Ovary (tissue), 10 donors: Measurements from ENCODE around the gene C7orf25. TPM values are rescaled to one million over a fixed set of nuclear protein-coding genes. Genes with fewer than 3 reads are reported as not detected.

Experiments used
- DNase-seq, 5 donors: peaks; one replicate each; pipeline ENCODE4 v3.0.0-alpha.2; 2019 to 2020
- H3K27ac ChIP-seq, 2 donors: fragments of 200-600 bp; one replicate each; pipeline versions ENCODE4 v1.5.1 to v1.8.0; 2019 to 2022
- H3K27me3 ChIP-seq: fragments of 200-600 bp; one replicate; pipeline ENCODE4 v1.8.0; 2022
- H3K36me3 ChIP-seq: fragments of 200-600 bp; sonication (generic); one replicate; pipeline ENCODE4 v1.5.1; 2019
- H3K4me1 ChIP-seq: one replicate; pipeline ENCODE4 v1.8.1; 2013; ENCODE audit warnings: mild to moderate bottlenecking, moderate library complexity; ENCODE audit not compliant: insufficient read depth
- H3K4me3 ChIP-seq: fragments of 200-600 bp; sonication (generic); one replicate; pipeline ENCODE4 v1.5.1; 2017
- H3K9me3 ChIP-seq, 2 donors: fragments of 200-600 bp in 1 of 2; sonication (generic) in 1 of 2; one replicate each; pipeline versions ENCODE4 v1.5.1 to v1.8.1; 2013 to 2019; ENCODE audit warnings: mild to moderate bottlenecking in 1 of 2, moderate library complexity in 1 of 2
- CTCF ChIP-seq, 3 donors: fragments of 450-650 bp in 2 of 3; fragments of 200-600 bp in 1 of 3; IDR thresholded peaks; one replicate each; pipeline versions ENCODE4 v1.5.1 to v1.8.0; 2016 to 2022; ENCODE audit warnings: antibody characterized with exemption in 3 of 3, mild to moderate bottlenecking in 1 of 3
- EP300 ChIP-seq: sonication (generic); formaldehyde crosslinking; IDR thresholded peaks from one replicate; pipeline ENCODE4 v1.6.1; 2017; ENCODE audit warnings: antibody characterized with exemption
- POLR2A ChIP-seq: fragments of 450-650 bp; IDR thresholded peaks from one replicate; pipeline ENCODE4 v1.6.1; 2017; ENCODE audit warnings: antibody characterized with exemption, mild to moderate bottlenecking, moderate library complexity
- WGBS, 3 donors: extraction: QIAGEN DNeasy Blood & Tissue Kit in 1 of 3; methylation state at CpG; one replicate each; pipeline versions ENCODE4 v1.1.5 to v1.1.7; 2013 to 2017; 5-methylcytosine and 5-hydroxymethylcytosine counted together
- intact Hi-C, 4 donors: fragments of 100-400 bp; cut with DNase I; formaldehyde crosslinking; loops; one replicate each; pipeline versions ENCODE4 v1.11.0 to v1.15.1; 2022 to 2023
- long read RNA-seq, 3 donors: library from polyadenylated mRNA in 2 of 3; unstranded in 2 of 3; transcript quantifications; one replicate each; pipeline ENCODE4 v2.0.0 and lab custom pipeline, GENCODE V29; 2021 to 2026
- polyA plus RNA-seq, 2 donors: library from polyadenylated mRNA; stranded (reverse); fragments of 200-250 nt in 1 of 2; fragments of 350-450 nt in 1 of 2; fragmentation: Illumina TruSeq in 1 of 2; extraction: RNeasy Lipid Tissue Mini Kit (QIAGEN cat#74804) in 1 of 2; gene quantifications; one replicate each; pipeline ENCODE4 v1.2.3, GENCODE V29; 2013 to 2014
- total RNA-seq, 7 donors: library from RNA; depleted of rRNA in 2 of 7; stranded (reverse); fragments of >200 nt in 2 of 7; fragmentation: NEBNext Ultra II Directional in 3 of 7; extraction: Animal tissue kit (Norgen Biotek cat#: 25700) in 3 of 7; gene quantifications; one replicate each; pipeline versions ENCODE4 v1.1.0 to v1.2.4, GENCODE V29; 2016 to 2023
- donor health status: DM: no; HTN: no; CAD: no; lungs with moderate emphysema.
- donor health status: DM: no; HTN: no; CAD: no.
- donor health status: Bipolar disorder and iron deficiency.
- donor health status: DM: yes; HTN: yes; CAD: no.
- donor health status: DM: no; HTN: no; CAD: no.
- donor health status: DM: yes; HTN: yes; CAD: no.

C7orf25 gene
- total RNA-seq = 10 to 100 TPM in 1 of 7 donors, 1 to 10 TPM in 6; 5.9 to 11.2 (median 7.9) TPM
- 1 to 10 TPM; 2.4 to 6.2 TPM for polyA plus RNA-seq
- long read RNA-seq, donor 1, transcript C7orf25-201 (2 exons, 2,451 nt) = major isoform, 130 of 139 reads
- long read RNA-seq, donor 1, partial matches to known transcripts = 5 of 139 reads
- long read RNA-seq, donor 1, other reads (novel, unspliced or antisense) = 1 of 139 reads
- long read RNA-seq, donor 2, transcript C7orf25-201 (2 exons, 2,451 nt) = major isoform, 9 of 11 reads
- long read RNA-seq, donor 2, partial matches to known transcripts = 0 of 11 reads
- long read RNA-seq, donor 2, other reads (novel, unspliced or antisense) = 0 of 11 reads
- long read RNA-seq, donor 3, transcript C7orf25-201 (2 exons, 2,451 nt) = major isoform, 19 of 30 reads
- long read RNA-seq, donor 3, transcript C7orf25-205 (2 exons, 1,743 nt) = minor isoform, 10 of 30 reads
- long read RNA-seq, donor 3, partial matches to known transcripts = 0 of 30 reads
- long read RNA-seq, donor 3, other reads (novel, unspliced or antisense) = 0 of 30 reads

GRCh38 chr7:42911454-42912447 lies at the start of gene C7orf25:
TSS of gene C7orf25 (minus strand) at chr7:42912070. CDS start at chr7:42910900, 1,170 bp downstream.
- Histone ChIP-seq H3K4me3 (peak within 1 kb of the TSS; percentile 97), H3K4me1 (peaks cover 13% of the 10 kb centered on the region), H3K9me3 (no peaks in the 10 kb centered on the region), H3K36me3 (no peaks in the 10 kb centered on the region), H3K27me3 (no peaks in the 10 kb centered on the region), H3K27ac (peak within 1 kb of the TSS; percentile 76 to 78)
- WGBS, 3 donors = 0 to 1% (median 1%) methylated on average over 54 to 95 of the region's 95 CpGs
- TF ChIP-seq CTCF (IDR thresholded peaks at IDR 0.05) (no peak), POLR2A (peak; percentile 46), EP300 (no peak)
- peak; percentile 96 to 97 (median 96) for DNase-seq
- intact Hi-C loops = no loop called here

- 85 to 92% (median 91%) methylated on average over 2 of the region's 2 CpGs for WGBS, 3 donors
- intact Hi-C loops = no loop called here
Observed at GRCh38 chr7:42961170-42961569, 49.3 kb upstream of the C7orf25 start.

GRCh38 chr7:42960762-42961161 lies 48.9 kb upstream of the C7orf25 start:
- no peaks in the 10 kb centered on the region for H3K4me1 ChIP-seq
- intact Hi-C loops = no loop called here
- no peak overlapping the region for H3K4me3 ChIP-seq
- H3K27me3 ChIP-seq = no peaks in the 10 kb centered on the region
- H3K9me3 ChIP-seq = no peaks in the 10 kb centered on the region
- no peak for DNase-seq
- no peak for TF ChIP-seq CTCF (IDR thresholded peaks at IDR 0.05)
- TF ChIP-seq POLR2A = no peak
- TF ChIP-seq EP300 = no peak
- 78 to 91% (median 86%) methylated on average over 2 of the region's 2 CpGs for WGBS, 3 donors
- H3K27ac ChIP-seq = no peak overlapping the region
- H3K36me3 ChIP-seq = no peaks in the 10 kb centered on the region

More at GRCh38 chr7:42961170-42961569, 49.3 kb upstream of the C7orf25 start:
- Histone ChIP-seq H3K27ac (no peak overlapping the region), H3K4me1 (no peaks in the 10 kb centered on the region), H3K4me3 (no peak overlapping the region), H3K27me3 (no peaks in the 10 kb centered on the region), H3K36me3 (no peaks in the 10 kb centered on the region), H3K9me3 (no peaks in the 10 kb centered on the region)
- DNase-seq = no peak
- TF ChIP-seq POLR2A = no peak

GRCh38 chr7:42959549-42959948 lies 47.7 kb upstream of the C7orf25 start:
- H3K4me1 ChIP-seq = no peaks in the 10 kb centered on the region
- H3K4me3 ChIP-seq = no peak overlapping the region
- H3K27ac ChIP-seq = no peak overlapping the region
- WGBS, 3 donors = 90 to 97% (median 95%) methylated on average over 2 of the region's 2 CpGs
- no peaks in the 10 kb centered on the region for H3K36me3 ChIP-seq
- TF ChIP-seq POLR2A (no peak), EP300 (no peak), CTCF (IDR thresholded peaks at IDR 0.05) (no peak)
- no peaks in the 10 kb centered on the region for H3K27me3 ChIP-seq
- DNase-seq = no peak
- intact Hi-C loops = no loop called here
- H3K9me3 ChIP-seq = no peaks in the 10 kb centered on the region
